Left renal cortex interstitium (tissue), 4 donors: ENCODE measurements around the gene CUL7. TPM values are rescaled to one million over a fixed set of nuclear protein-coding genes. Genes with fewer than 3 reads are reported as not detected.
"Not testable (repeated sequence)": the region's sequence is repeated elsewhere in the genome, so short reads cannot be mapped to it uniquely, and the experiment has no call there.

ENCODE experiments used
- DNase-seq, 4 donors: peaks; one replicate each; pipeline ENCODE4 v3.0.0-alpha.2; 2013; ENCODE audit warnings: low read depth in 4 of 4, low spot score in 2 of 4, missing footprints in 1 of 4
- polyA plus RNA-seq, 4 donors: library from polyadenylated mRNA; unstranded; fragments of 120-200 nt; gene quantifications; one replicate each; pipeline ENCODE4 v1.2.1, GENCODE V29; 2013; ENCODE audit not compliant: insufficient read length in 4 of 4

The CUL7 gene
- polyA plus RNA-seq, 4 donors: 46.0 to 63.7 (median 52.2) TPM

GRCh38 chr6:43020052-43020705 lies 33.5 kb downstream of the CUL7 start:
- DNase-seq: no peak

DNA sequence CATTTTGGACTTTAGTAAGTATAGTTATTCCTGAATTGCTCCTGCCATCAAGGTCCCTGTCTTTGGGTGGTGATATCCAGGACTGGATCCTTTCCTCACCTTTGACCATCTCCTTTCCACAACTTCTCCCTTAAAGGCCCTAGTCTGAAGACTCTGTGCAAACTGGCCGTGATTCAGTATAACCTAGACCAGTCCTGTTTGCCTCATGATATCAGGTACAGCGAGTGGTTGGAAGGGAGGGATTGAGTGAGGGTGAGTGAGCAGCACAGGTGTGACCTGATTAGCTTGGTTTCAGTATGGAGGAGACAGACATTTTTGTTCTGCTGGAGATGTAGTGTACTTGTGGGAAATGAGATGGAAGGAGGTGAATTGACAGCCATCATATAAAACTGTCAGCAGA lies 34.5 kb downstream of the CUL7 start:
- no peak for DNase-seq

GRCh38 chr6:43016943-43017334 lies 36.7 kb downstream of the CUL7 start:
- no peak for DNase-seq

DNA sequence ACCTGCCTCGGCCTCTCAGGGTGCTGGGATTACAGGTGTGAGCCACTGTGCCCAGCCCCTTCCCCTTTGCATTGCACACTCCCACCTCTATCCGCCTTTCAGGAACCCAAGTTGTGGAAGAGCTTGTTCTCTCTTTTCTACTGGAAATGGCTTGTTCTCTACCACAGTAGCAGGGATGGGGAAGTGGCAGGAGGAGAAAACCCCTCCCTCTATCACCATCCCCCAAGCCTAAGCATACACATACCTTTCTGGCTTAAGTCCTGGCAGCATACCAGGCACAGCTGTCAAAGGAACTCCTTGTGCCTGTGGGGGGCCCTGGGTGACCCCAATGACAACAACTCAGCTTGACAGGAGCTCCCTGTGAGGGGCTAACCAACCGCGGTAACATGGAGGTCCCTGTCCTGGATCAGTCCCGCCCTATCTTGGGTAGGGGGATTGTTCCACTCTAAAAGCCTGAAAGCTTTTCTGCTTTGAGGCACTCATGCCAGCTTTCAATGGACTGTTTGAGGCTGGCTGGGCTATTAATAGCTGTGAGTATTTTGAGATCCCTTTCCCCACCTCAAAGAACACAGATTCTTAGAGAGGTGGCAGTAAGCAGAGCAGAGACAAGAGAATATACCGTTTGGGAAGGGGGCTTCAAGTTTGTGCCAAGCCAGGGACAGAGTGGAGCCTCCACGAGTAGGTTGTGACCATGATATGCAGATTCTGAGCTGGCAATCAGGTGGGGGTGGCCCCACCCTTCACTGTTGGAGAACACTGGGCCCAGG lies 37.3 kb downstream of the CUL7 start:
- no peak for DNase-seq

DNA sequence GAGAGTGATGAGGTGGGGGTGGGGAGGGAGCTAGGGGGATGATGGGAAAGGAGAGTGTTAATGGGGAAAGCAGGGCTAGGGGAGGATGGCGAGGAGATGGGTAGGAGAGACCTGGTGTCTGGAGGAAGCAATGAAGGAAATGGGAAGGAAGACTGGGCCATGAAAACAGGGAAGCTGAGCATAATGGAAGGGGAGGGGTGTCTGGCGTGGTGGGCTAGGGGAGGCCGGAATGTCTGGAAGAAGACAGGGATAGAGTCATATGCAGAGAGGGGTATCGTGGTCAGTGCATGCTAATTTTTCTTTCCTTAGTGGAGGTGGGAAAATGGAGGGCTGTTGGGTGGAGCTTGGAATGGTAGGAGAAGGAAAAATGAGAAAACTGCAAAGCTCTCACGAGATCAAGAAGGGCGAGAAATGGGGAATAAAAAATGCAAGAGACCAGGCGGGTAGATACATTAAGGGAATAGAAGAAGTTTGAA lies 39.2 kb downstream of the CUL7 start:
- DNase-seq: no peak

- peak; percentile 97 to 100 (median 98) for DNase-seq
Observed at GRCh38 chr6:43013843-43014433, 39.7 kb downstream of the CUL7 start, which contains the start of the genes KLHDC3 and MEA1. KLHDC3 (plus strand) TSS chr6:43014249; CDS start chr6:43017193, 2,944 bp downstream. MEA1 (minus strand) TSS chr6:43013946; CDS start chr6:43013813, 133 bp downstream.

GRCh38 chr6:43013097-43013842 lies 40.4 kb downstream of the CUL7 start:
- no peak for DNase-seq

GRCh38 chr6:43012364-43012763 lies 41.3 kb downstream of the CUL7 start:
- no peak for DNase-seq

DNA sequence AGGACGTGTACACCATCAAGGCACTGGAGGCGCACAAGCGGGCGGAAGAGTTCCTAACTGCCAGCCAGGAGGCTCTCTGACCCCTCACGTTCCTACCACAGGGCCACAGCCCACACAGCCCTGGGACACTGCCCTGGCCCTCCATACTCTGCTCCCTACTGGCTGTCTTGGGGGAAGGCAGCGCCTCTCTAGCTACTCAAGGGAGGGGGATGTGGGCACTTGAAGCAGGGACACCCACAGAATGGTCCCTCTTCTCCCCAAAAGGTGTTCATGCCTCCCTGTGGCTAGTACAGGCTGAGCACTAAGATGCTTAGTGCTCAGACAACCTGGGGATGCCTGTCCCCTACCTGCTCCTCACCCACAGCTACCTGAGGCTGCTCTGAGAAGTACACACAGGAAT lies 42.4 kb downstream of the CUL7 start:
- no peak for DNase-seq

DNA sequence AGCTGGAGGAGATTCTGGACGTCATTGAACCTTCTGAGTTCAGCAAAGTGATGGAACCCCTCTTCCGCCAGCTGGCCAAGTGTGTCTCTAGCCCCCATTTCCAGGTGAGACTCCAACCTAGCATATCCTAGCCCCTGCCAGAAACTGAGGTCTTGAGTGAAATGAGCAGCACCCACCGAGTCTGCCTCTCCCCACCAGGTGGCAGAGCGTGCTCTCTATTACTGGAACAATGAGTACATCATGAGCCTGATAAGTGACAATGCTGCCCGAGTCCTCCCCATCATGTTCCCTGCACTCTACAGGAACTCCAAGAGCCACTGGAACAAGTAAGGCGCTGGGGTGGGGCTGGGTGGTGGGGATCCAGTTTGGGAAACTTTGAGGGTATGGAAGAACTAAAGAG lies 44.5 kb downstream of the CUL7 start:
- DNase-seq: no peak

DNA sequence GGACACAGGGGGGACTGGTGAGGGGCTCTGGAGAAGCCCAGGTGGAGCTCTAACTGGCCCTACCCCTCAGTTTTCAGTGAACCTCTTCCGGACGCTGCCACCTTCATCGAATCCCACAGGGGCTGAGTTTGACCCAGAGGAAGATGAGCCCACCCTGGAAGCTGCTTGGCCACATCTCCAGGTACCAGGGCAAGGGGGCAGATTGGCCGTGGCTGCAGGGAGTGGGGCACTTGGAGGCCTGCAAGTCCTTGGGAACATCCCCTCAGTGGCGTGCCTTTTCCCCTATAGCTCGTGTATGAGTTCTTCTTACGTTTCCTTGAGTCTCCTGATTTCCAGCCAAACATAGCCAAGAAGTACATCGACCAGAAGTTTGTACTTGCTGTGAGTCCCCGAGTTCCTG lies 46.5 kb downstream of the CUL7 start:
- no peak for DNase-seq

DNA sequence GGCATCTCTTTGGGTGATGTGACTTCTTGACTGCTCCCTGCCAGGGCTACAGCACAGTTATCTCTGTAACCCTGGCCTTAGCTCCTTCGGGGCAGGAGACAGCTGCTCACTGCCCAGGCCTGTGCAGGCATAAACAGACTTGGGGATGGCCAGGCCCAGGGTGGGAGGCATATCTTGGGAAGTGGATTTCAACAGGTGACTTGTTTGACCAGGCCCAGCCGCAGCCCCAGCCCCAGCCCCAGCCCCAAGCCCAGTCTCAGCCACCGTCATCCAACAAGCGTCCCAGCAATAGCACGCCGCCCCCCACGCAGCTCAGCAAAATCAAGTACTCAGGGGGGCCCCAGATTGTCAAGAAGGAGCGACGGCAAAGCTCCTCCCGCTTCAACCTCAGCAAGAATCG lies 47.4 kb downstream of the CUL7 start:
- no peak for DNase-seq

- no peak for DNase-seq
Observed at GRCh38 chr6:43005844-43006243, 47.8 kb downstream of the CUL7 start.

DNA sequence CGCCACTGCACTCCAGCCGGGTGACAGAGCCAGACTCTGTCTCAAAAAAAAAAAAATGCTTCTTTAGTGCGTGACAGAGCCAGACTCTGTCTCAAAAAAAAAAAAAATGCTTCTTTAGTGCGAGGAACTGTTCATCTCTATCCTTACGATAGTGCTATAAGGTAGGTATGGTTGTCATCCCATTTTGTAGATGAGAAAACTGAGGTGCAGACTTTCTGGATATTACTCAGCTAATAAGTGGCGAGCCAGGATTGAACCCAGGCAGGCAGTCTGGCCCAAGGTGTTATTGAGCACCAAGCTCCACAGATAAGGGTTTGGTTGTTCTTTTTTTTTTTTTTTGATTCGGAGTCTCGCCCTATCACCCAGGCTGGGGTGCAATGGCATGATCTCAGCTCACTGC lies 51.8 kb downstream of the CUL7 start:
- DNase-seq: no peak

DNA sequence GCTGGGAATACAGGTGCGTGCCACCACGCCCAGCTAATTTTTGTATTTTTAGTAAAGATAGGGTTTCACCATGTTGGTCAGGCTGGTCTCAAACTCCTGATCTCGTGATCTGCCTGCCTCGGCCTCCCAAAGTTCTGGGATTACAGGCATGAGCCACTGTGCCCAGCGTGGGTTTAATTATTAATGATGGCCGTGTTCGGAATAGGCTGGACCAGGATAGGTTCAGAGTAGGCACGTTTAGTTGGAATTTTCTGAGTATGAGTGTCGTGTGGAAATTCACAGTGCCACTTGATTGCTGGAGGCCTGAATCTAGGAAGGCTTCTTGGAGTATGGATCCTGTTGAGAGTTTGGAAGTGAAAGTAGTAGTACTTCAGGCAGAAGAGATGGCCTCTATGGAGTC lies 55.4 kb downstream of the CUL7 start:
- not testable (repeated sequence) for DNase-seq

DNA sequence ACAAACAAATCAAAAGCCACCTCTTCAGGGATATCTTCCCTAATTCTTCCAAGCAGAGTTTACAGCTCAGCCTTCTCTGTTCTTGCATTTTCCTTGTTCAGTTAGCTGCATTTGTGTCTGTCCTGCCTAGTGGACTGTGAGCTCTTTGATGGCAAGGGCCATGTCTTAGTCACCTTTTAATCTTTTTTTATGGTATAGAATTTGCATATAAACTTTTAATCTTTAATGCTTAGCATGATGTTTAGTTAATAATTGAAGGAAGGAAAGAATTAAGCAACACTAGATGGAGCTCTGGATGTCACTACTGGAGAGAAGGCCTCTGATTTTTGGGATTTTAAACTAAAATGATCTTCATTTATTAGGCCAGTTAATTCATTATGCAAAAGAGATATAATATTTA lies 57.1 kb downstream of the CUL7 start:
- no peak for DNase-seq

DNA sequence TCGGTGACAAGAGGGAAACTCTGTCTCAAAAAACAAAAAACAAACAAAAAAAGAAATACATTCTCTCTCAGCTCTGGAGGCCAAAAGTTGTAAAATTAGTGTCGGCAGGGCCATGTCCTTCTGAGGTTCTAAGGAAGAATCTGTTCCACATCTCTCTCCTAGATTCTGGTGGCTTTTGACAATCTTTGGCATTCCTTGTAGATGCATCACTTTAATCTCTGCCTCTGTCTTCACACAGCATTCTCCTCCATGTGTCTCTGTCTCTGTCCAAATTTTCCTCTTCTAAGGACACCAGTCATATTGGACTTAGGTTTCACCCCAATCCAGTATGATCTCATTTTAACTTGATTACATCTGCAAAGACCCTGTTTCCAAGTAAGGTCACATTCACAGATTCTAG lies 60.2 kb downstream of the CUL7 start:
- no peak for DNase-seq

GRCh38 chr6:42989923-42990322 lies 63.7 kb downstream of the CUL7 start:
- no peak for DNase-seq

DNA sequence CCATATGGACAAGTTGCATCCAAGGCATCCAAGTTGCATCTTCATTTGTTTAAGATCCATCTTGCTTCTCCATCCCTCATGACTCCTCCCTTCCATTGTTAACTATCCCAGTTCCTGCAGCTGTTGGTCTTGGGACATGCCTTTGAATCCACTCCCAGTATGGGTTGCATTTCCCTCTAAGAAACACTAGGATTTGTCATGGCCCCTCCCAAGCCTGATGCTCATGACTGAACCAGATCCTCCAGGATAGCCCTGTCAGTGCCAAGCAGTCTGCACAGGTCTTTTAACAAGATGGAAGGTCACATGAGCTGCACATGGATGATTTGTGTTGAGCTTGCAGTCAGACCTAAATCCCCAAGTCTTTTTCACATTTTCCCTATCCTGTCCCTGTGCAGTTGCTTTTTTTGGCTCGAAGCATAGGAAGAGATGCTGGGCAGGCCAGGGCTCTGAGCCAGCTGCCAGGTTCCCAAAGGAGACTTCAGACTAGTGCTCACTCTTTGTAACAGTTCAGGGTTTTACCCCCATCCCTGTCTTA lies 65.1 kb downstream of the CUL7 start:
- no peak for DNase-seq
